GM21737 (cell line): Measurements from ENCODE around the gene ROR1.

Experiments
- ATAC-seq: cut with Tn5 transposase; IDR thresholded peaks from one replicate; pipeline ENCODE4 v1.9.1; 2021; ENCODE audit warnings: mild to moderate bottlenecking, moderate library complexity; ENCODE audit not compliant: unreplicated experiment

ROR1 gene

GRCh38 chr1:63773815-63774616, at the start of gene ROR1:
Gene ROR1, plus strand, starts transcription at chr1:63774017.
- ATAC-seq, result peak; percentile 89

GRCh38 chr1:63724375-63724899, 49.4 kb upstream of the ROR1 start:
- ATAC-seq, result no peak

GRCh38 chr1:63728611-63729226, 45.1 kb upstream of the ROR1 start:
- no peak for ATAC-seq

- no peak for ATAC-seq
Measured at GRCh38 chr1:63729227-63729620, 44.6 kb upstream of the ROR1 start.

- no peak for ATAC-seq
Measured at GRCh38 chr1:63730211-63730610, 43.6 kb upstream of the ROR1 start.

GRCh38 chr1:63731117-63732043, 42.4 kb upstream of the ROR1 start:
- ATAC-seq, result no peak

GRCh38 chr1:63732666-63733065, 41.2 kb upstream of the ROR1 start:
- ATAC-seq, result no peak

- ATAC-seq, result no peak
Measured at GRCh38 chr1:63738772-63739171, 35.0 kb upstream of the ROR1 start.

- ATAC-seq, result no peak
Measured at GRCh38 chr1:63739452-63739851, 34.4 kb upstream of the ROR1 start.

- no peak for ATAC-seq
Measured at GRCh38 chr1:63740432-63740831, 33.4 kb upstream of the ROR1 start.

GRCh38 chr1:63742526-63742925, 31.3 kb upstream of the ROR1 start:
- no peak for ATAC-seq

- ATAC-seq, result no peak
Measured at GRCh38 chr1:63743781-63744180, 30.0 kb upstream of the ROR1 start.

GRCh38 chr1:63746129-63746864, 27.5 kb upstream of the ROR1 start:
- ATAC-seq, result no peak

- no peak for ATAC-seq
Measured at GRCh38 chr1:63747445-63747844, 26.4 kb upstream of the ROR1 start.

- ATAC-seq, result no peak
Measured at GRCh38 chr1:63748046-63748580, 25.7 kb upstream of the ROR1 start.

- ATAC-seq, result no peak
Measured at GRCh38 chr1:63748641-63749040, 25.2 kb upstream of the ROR1 start.

GRCh38 chr1:63750721-63751120, 23.1 kb upstream of the ROR1 start:
- ATAC-seq, result no peak

GRCh38 chr1:63752176-63752575, 21.6 kb upstream of the ROR1 start:
- no peak for ATAC-seq

GRCh38 chr1:63753591-63753990, 20.2 kb upstream of the ROR1 start:
- no peak for ATAC-seq

- ATAC-seq, result no peak
Measured at GRCh38 chr1:63756839-63757238, 17.0 kb upstream of the ROR1 start.
